Measurements from ENCODE around the gene MAP1S. TPM values are rescaled to one million over a fixed set of nuclear protein-coding genes. Genes with fewer than 3 reads are reported as not detected.

Gene MAP1S
- total RNA-seq, 3 donors from 2014 or later = 11.2 to 17.4 (median 15.4) TPM

DNA sequence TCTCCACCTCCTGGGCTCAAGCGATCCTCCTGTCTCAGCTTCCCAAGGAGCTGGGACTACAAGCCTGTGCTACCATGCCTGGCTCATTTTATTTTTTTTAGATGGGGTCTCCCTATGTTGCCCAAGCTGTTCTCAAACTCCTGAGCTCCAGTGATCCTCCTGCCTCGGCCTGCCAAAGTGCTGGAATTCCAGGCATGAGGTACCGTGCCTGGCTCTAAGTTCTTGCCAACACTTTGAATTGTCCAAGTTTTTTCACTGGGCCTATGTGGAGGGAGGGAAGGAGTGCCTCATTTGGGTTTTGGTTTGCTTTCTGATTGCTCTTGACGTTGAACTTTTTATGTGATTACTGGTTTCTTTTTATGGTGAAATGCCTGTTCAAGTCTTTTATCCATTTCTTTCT, 26.7 kb upstream of the MAP1S start:
- Histone ChIP-seq H3K27ac (no peak overlapping the region), H3K4me1 (no peaks in the 10 kb centered on the region), H3K36me3 (no peaks in the 10 kb centered on the region), H3K9me3 (no peaks in the 10 kb centered on the region), H3K27me3 (peaks cover 0 to 49% of the 10 kb centered on the region in 2 donors), H3K4me3 (no peak overlapping the region)
- TF ChIP-seq POLR2AphosphoS5 (IDR thresholded peaks at IDR 0.05) (no peak), CTCF (IDR thresholded peaks at IDR 0.05) (no peak), POLR2A (IDR thresholded peaks at IDR 0.05) (no peak)
- no peak for DNase-seq (ENCODE audit: low spot score in 2 of 2)
- intact Hi-C loops (cut with DNase I; ENCODE audit: low total_unique reads) = no loop called here

GRCh38 chr19:17695198-17695597, 24.1 kb upstream of the MAP1S start:
- no peak for DNase-seq (ENCODE audit: low spot score in 2 of 2)
- H3K4me1 ChIP-seq = no peaks in the 10 kb centered on the region
- intact Hi-C loops (cut with DNase I; ENCODE audit: low total_unique reads) = no loop called here
- TF ChIP-seq POLR2A (IDR thresholded peaks at IDR 0.05) = no peak
- no peak for TF ChIP-seq POLR2AphosphoS5 (IDR thresholded peaks at IDR 0.05)
- no peak for TF ChIP-seq CTCF (IDR thresholded peaks at IDR 0.05)
- H3K9me3 ChIP-seq = no peaks in the 10 kb centered on the region
- H3K27me3 ChIP-seq = peaks cover 0 to 48% of the 10 kb centered on the region in 2 donors
- H3K36me3 ChIP-seq = no peaks in the 10 kb centered on the region
- H3K4me3 ChIP-seq = no peak overlapping the region
- H3K27ac ChIP-seq = no peak overlapping the region

- Histone ChIP-seq H3K27ac (no peak overlapping the region), H3K36me3 (no peaks in the 10 kb centered on the region), H3K4me3 (no peak overlapping the region), H3K27me3 (peaks cover 0 to 9% of the 10 kb centered on the region in 2 donors), H3K9me3 (no peaks in the 10 kb centered on the region), H3K4me1 (no peaks in the 10 kb centered on the region)
- intact Hi-C loops (cut with DNase I; ENCODE audit: low total_unique reads) = no loop called here
- TF ChIP-seq CTCF (IDR thresholded peaks at IDR 0.05) = peak in 2 of 3 donors; percentile 32 to 71
- no peak for TF ChIP-seq POLR2AphosphoS5 (IDR thresholded peaks at IDR 0.05)
- no peak for DNase-seq (ENCODE audit: low spot score in 2 of 2)
Observed at GRCh38 chr19:17703824-17704463, 15.3 kb upstream of the MAP1S start.

- H3K9me3 ChIP-seq = no peaks in the 10 kb centered on the region
- H3K36me3 ChIP-seq = no peaks in the 10 kb centered on the region
- TF ChIP-seq CTCF (IDR thresholded peaks at IDR 0.05) (no peak), POLR2AphosphoS5 (IDR thresholded peaks at IDR 0.05) (no peak), POLR2A (IDR thresholded peaks at IDR 0.05) (no peak)
- H3K27ac ChIP-seq = no peak overlapping the region
- intact Hi-C loops (cut with DNase I; ENCODE audit: low total_unique reads) = no loop called here
- no peak overlapping the region for H3K4me3 ChIP-seq
- H3K27me3 ChIP-seq = no peaks in the 10 kb centered on the region
- H3K4me1 ChIP-seq = no peaks in the 10 kb centered on the region
- no peak for DNase-seq (ENCODE audit: low spot score in 2 of 2)
Observed at GRCh38 chr19:17706750-17707181, 12.5 kb upstream of the MAP1S start.

- no peaks in the 10 kb centered on the region for H3K4me1 ChIP-seq
- H3K27me3 ChIP-seq = no peaks in the 10 kb centered on the region
- H3K36me3 ChIP-seq = no peaks in the 10 kb centered on the region
- intact Hi-C loops (cut with DNase I; ENCODE audit: low total_unique reads) = loop anchor here (5.0 kb wide), 1 partner anchor 45 kb away; no protein-coding TSS in a partner anchor
- H3K9me3 ChIP-seq = no peaks in the 10 kb centered on the region
- H3K4me3 ChIP-seq = no peak overlapping the region
- no peak for DNase-seq (ENCODE audit: low spot score in 2 of 2)
- H3K27ac ChIP-seq = peak overlapping the region; percentile 50 to 65
- no peak for TF ChIP-seq CTCF (IDR thresholded peaks at IDR 0.05)
- no peak for TF ChIP-seq POLR2AphosphoS5 (IDR thresholded peaks at IDR 0.05)
- TF ChIP-seq POLR2A (IDR thresholded peaks at IDR 0.05) = no peak
Observed at GRCh38 chr19:17711851-17712250, 7.4 kb upstream of the MAP1S start.
